ENCODE data around the gene RNF149.
A peak's percentile ranks its signal among the peaks of the same experiment; 100 is the strongest.
"Not testable (repeated sequence)": the region's sequence is repeated elsewhere in the genome, so short reads cannot be mapped to it uniquely, and the experiment has no call there.

Gene RNF149

GRCh38 chr2:101341901-101342624, 33.6 kb upstream of the RNF149 start:
- Mint-ChIP-seq H3K27me3 (peaks cover 0 to 3% of the 10 kb centered on the region in 2 donors), H3K4me3 (no peak overlapping the region), H3K9me3 (peaks cover 0 to 1% of the 10 kb centered on the region in 2 donors), H3K4me1 (peaks cover 9 to 13% of the 10 kb centered on the region in 2 donors), H3K27ac (peak overlapping the region; percentile 32), H3K36me3 (no peaks in the 10 kb centered on the region)
- peak; percentile 24 for DNase-seq
- peak; percentile 60 to 66 for ATAC-seq (replicated peaks)

GRCh38 chr2:101341421-101341820, 32.9 kb upstream of the RNF149 start:
- Mint-ChIP-seq H3K27ac (no peak overlapping the region), H3K36me3 (no peaks in the 10 kb centered on the region), H3K4me3 (no peak overlapping the region), H3K4me1 (peaks cover 9 to 13% of the 10 kb centered on the region in 2 donors), H3K9me3 (peaks cover 0 to 1% of the 10 kb centered on the region in 2 donors), H3K27me3 (peaks cover 0 to 5% of the 10 kb centered on the region in 2 donors)
- no peak for DNase-seq
- no peak for ATAC-seq (replicated peaks)

GRCh38 chr2:101340141-101340551, 31.6 kb upstream of the RNF149 start:
- no peak for DNase-seq
- H3K27ac Mint-ChIP-seq = no peak overlapping the region

GRCh38 chr2:101339266-101339880, 30.9 kb upstream of the RNF149 start:
- Mint-ChIP-seq H3K27me3 (peaks cover 0 to 5% of the 10 kb centered on the region in 2 donors), H3K36me3 (no peaks in the 10 kb centered on the region), H3K27ac (no peak overlapping the region), H3K9me3 (peaks cover 0 to 1% of the 10 kb centered on the region in 2 donors), H3K4me3 (no peak overlapping the region), H3K4me1 (peaks cover 9 to 13% of the 10 kb centered on the region in 2 donors)
- DNase-seq (no peak), ATAC-seq (replicated peaks) (no peak)

More at GRCh38 chr2:101340141-101340551, 31.6 kb upstream of the RNF149 start:
- Mint-ChIP-seq H3K36me3 (no peaks in the 10 kb centered on the region), H3K4me3 (no peak overlapping the region), H3K4me1 (peaks cover 9 to 13% of the 10 kb centered on the region in 2 donors), H3K27me3 (peaks cover 0 to 5% of the 10 kb centered on the region in 2 donors), H3K9me3 (peaks cover 0 to 1% of the 10 kb centered on the region in 2 donors)
- ATAC-seq (replicated peaks) = no peak

GRCh38 chr2:101337877-101338276, 29.4 kb upstream of the RNF149 start:
- no peak for DNase-seq
- H3K27ac Mint-ChIP-seq = no peak overlapping the region
- no peak for ATAC-seq (replicated peaks)
- H3K4me3 Mint-ChIP-seq = no peak overlapping the region
- H3K4me1 Mint-ChIP-seq = peaks cover 9 to 13% of the 10 kb centered on the region in 2 donors
- H3K27me3 Mint-ChIP-seq = peaks cover 0 to 5% of the 10 kb centered on the region in 2 donors
- no peaks in the 10 kb centered on the region for H3K36me3 Mint-ChIP-seq
- H3K9me3 Mint-ChIP-seq = peaks cover 0 to 1% of the 10 kb centered on the region in 2 donors

- Mint-ChIP-seq H3K9me3 (peaks cover 0 to under 1% of the 10 kb centered on the region in 2 donors), H3K27ac (no peak overlapping the region), H3K27me3 (peaks cover 0 to 5% of the 10 kb centered on the region in 2 donors), H3K4me1 (no peaks in the 10 kb centered on the region), H3K36me3 (no peaks in the 10 kb centered on the region), H3K4me3 (no peak overlapping the region)
- DNase-seq (no peak), ATAC-seq (replicated peaks) (no peak)
These were observed 24.6 kb upstream of the RNF149 start for GRCh38 chr2:101332885-101333766.

GRCh38 chr2:101331202-101331601, 22.7 kb upstream of the RNF149 start:
- no peak for ATAC-seq (replicated peaks)
- Mint-ChIP-seq H3K4me1 (no peaks in the 10 kb centered on the region), H3K27me3 (no peaks in the 10 kb centered on the region), H3K4me3 (no peak overlapping the region), H3K9me3 (no peaks in the 10 kb centered on the region), H3K27ac (no peak overlapping the region), H3K36me3 (no peaks in the 10 kb centered on the region)
- no peak for DNase-seq

GRCh38 chr2:101330253-101330933, 21.9 kb upstream of the RNF149 start:
- Mint-ChIP-seq H3K27me3 (no peaks in the 10 kb centered on the region), H3K27ac (no peak overlapping the region), H3K4me1 (no peaks in the 10 kb centered on the region), H3K4me3 (no peak overlapping the region), H3K9me3 (no peaks in the 10 kb centered on the region), H3K36me3 (no peaks in the 10 kb centered on the region)
- no peak for ATAC-seq (replicated peaks)
- DNase-seq = no peak

GRCh38 chr2:101329026-101329425, 20.5 kb upstream of the RNF149 start:
- no peak for DNase-seq
- H3K4me1 Mint-ChIP-seq = no peaks in the 10 kb centered on the region
- no peak overlapping the region for H3K4me3 Mint-ChIP-seq
- no peaks in the 10 kb centered on the region for H3K27me3 Mint-ChIP-seq
- H3K9me3 Mint-ChIP-seq = no peaks in the 10 kb centered on the region
- H3K36me3 Mint-ChIP-seq = no peaks in the 10 kb centered on the region
- no peak for ATAC-seq (replicated peaks)
- no peak overlapping the region for H3K27ac Mint-ChIP-seq

GRCh38 chr2:101328474-101329007, 20.0 kb upstream of the RNF149 start:
- H3K27me3 Mint-ChIP-seq = no peaks in the 10 kb centered on the region
- DNase-seq = no peak

GRCh38 chr2:101327863-101328394, 19.4 kb upstream of the RNF149 start:
- Mint-ChIP-seq H3K4me3 (no peak overlapping the region), H3K9me3 (no peaks in the 10 kb centered on the region), H3K4me1 (no peaks in the 10 kb centered on the region), H3K27ac (no peak overlapping the region), H3K36me3 (no peaks in the 10 kb centered on the region), H3K27me3 (no peaks in the 10 kb centered on the region)
- ATAC-seq (replicated peaks) (peak in 1 of 2 donors; percentile 18), DNase-seq (no peak)

More at GRCh38 chr2:101328474-101329007, 20.0 kb upstream of the RNF149 start:
- Mint-ChIP-seq H3K4me3 (no peak overlapping the region), H3K27ac (no peak overlapping the region), H3K9me3 (no peaks in the 10 kb centered on the region), H3K4me1 (no peaks in the 10 kb centered on the region), H3K36me3 (no peaks in the 10 kb centered on the region)
- ATAC-seq (replicated peaks) = peak; percentile 76 to 80

- H3K27me3 Mint-ChIP-seq = no peaks in the 10 kb centered on the region
These were observed 16.9 kb upstream of the RNF149 start for GRCh38 chr2:101325425-101325824.

GRCh38 chr2:101316568-101316967, 8.1 kb upstream of the RNF149 start:
- not testable (repeated sequence) for DNase-seq; H3K36me3 Mint-ChIP-seq; H3K9me3 Mint-ChIP-seq; H3K27ac Mint-ChIP-seq; ATAC-seq (replicated peaks); H3K27me3 Mint-ChIP-seq; H3K4me3 Mint-ChIP-seq; H3K4me1 Mint-ChIP-seq

More at GRCh38 chr2:101325425-101325824, 16.9 kb upstream of the RNF149 start:
- Mint-ChIP-seq H3K4me1 (no peaks in the 10 kb centered on the region), H3K9me3 (no peaks in the 10 kb centered on the region), H3K27ac (no peak overlapping the region), H3K4me3 (no peak overlapping the region), H3K36me3 (no peaks in the 10 kb centered on the region)
- no peak for DNase-seq
- ATAC-seq (replicated peaks) = no peak
